HG02884 (cell line): ENCODE results near the gene QSOX1.

Experiments
- ATAC-seq: cut with Tn5 transposase; IDR thresholded peaks from one replicate; pipeline ENCODE4 v1.9.1; 2021; ENCODE audit warnings: mild to moderate bottlenecking, moderate library complexity; ENCODE audit not compliant: unreplicated experiment

Gene QSOX1

DNA sequence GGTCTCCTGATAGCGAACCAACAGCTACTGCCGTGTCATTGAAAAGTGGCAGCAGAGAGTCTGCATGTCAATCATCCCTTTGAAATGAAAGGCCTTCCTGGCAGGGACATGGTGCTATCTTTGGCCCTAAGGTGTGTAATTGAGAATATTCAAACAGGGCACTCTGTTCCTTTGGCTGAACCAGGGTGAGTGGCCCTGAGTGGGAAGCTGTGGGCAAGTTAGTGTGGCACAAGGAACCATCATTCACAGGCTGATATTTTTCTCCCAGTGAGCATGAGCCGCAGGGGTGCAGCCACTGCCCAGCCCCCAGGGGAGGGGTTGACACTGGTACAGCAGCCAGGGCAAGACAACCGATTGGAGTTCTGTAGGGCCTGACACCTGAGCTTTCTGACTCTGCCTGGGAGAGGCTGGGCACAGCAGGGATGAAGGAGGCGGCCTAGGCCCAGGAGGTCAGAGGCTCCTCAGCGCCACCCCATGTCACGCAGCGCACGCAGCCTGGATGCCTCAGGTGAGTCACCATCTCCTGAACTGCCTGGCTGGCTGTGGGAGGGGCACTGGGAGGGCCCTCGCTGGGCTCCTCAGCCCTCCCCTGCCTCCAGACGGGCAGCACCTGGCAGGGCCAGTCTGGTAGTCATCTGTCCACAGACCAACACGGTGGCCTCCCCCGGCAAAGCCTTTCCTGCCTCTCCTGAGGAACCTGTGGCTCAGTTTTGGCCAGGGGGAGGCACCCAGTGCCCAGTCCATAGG lies 13.2 kb downstream of the QSOX1 start:
- no peak for ATAC-seq

GRCh38 chr1:180168786-180169639 lies 14.3 kb downstream of the QSOX1 start:
- peak; percentile 73 for ATAC-seq

- ATAC-seq: no peak
These were observed 15.0 kb downstream of the QSOX1 start for GRCh38 chr1:180169640-180170195.

- ATAC-seq: no peak
These were observed 16.0 kb downstream of the QSOX1 start for GRCh38 chr1:180170546-180171151.

GRCh38 chr1:180171691-180172090 lies 17.0 kb downstream of the QSOX1 start:
- no peak for ATAC-seq

GRCh38 chr1:180173451-180173850 lies 18.8 kb downstream of the QSOX1 start:
- no peak for ATAC-seq

- no peak for ATAC-seq
These were observed 19.3 kb downstream of the QSOX1 start for GRCh38 chr1:180173952-180174351.

- ATAC-seq: no peak
These were observed 20.6 kb downstream of the QSOX1 start for GRCh38 chr1:180175291-180175690.

GRCh38 chr1:180175806-180176205 lies 21.1 kb downstream of the QSOX1 start:
- no peak for ATAC-seq

- ATAC-seq: no peak
These were observed 22.3 kb downstream of the QSOX1 start for GRCh38 chr1:180176965-180177364.

DNA sequence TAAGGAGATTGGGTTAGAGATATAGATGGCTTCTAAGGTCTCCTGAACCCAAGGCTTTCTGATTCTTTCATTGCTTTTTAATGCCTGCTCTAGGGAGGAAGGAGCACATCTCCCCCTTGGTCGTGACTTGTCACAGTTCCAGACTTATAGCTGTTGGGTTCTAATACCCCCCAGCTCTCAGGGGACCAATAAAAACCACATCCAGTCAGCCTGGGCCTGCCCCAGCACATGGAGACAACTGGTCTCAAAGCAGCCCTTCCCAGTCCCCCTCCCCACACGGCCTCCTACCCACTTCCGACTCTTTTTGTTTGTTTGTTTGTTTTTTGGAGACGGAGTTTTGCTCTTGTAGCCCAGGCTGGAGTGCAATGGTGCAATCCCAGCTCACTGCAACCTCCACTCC lies 23.3 kb downstream of the QSOX1 start:
- ATAC-seq: no peak

DNA sequence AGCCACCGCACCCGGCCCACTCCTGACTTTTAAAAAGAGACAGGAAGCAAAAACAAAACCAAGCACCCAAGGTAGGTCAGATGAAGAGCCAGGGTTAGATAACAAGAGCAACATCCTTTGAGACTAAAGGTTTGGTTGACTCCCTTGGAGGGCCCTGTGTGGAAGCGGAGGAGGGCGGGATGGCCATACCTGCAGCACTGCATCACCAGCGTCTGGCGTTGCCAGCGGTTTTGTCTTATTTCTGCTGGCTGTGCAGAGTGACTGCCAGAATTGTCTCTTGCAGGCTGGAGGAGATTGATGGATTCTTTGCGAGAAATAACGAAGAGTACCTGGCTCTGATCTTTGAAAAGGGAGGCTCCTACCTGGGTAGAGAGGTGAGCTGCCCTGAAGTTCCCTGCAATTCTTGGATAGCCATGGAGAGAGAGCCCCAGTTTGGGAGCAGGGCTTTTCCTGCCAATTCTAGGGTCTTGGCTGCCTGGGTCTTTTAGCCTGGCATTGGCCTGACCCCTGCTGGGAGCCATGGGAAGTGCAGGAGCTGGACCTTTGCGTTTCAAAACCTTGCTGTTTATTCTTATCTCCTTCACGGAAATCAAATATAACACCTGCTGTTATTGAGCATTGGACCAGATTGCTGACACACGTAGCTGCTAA lies 24.0 kb downstream of the QSOX1 start:
- ATAC-seq: peak; percentile 60

DNA sequence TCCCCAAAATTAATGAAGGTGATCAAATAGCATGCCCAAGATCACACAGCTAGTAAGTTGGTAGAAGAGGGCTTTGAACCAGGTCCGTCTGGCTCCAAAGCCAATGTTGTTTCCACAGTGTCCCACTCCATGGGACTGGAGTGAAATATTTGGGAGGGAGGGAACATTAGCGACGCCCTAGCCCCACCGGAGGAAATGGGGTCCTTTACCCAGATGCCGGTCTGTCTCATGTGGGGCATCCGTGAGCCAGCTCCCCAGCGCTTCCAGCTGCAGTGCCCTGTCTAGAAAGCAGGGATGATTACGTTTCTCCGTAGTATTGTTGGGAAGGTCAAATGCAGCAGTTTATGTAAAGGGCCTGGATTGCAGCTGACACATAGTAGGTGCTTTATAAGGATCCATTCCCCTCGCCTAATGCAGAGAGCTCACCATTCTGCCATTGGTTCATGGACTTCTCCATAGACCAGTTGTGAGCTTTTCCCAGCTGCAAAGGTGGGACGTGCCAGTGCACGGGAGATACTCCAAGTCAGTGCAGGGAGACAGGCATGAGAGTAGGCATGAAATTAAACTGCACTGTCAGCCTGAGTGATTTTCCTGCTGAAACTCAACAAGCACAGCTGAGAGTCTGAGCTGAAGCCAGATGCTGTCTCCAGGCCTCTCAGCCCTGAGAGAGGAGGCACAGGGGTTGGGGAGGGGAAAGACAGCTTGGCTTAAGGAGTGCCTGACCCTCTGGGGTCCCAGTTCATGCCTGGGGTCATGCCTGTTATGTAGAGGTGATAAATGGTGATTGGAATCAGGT lies 24.7 kb downstream of the QSOX1 start:
- ATAC-seq: no peak

GRCh38 chr1:180181048-180181447 lies 26.4 kb downstream of the QSOX1 start:
- no peak for ATAC-seq

- no peak for ATAC-seq
These were observed 27.4 kb downstream of the QSOX1 start for GRCh38 chr1:180181996-180182642.

DNA sequence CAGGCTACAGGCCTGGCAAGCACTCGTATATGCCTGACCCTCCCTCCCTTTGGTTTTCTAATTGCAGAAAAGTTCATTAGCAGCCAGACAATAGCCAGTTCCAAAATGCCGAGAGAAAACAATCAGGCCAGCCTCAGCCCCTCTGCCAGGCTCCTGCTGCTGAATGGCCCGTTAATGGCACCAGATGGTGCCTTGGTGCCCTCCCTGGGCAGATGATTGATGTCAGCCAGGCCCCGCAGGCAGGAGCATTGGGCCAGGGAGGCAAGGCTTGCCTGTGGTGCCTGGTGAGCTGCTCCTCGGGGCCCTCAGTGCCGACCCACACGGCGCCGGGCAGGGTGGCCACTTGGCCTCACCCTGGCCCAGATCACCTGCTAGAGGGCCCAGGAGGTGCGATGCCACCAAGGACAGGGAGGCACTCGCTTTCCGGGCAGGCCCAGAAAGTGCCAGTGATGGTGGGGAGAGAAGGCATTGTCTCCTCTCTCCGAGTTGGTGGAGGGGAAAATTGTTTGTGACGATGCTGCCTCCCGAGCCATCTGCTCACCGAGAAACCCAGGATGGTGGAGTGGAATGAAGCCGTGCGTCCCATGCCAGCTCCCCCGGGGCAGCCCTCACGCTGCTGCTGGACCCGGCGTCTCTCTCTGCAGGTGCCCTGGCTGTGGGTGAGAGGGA lies 28.1 kb downstream of the QSOX1 start:
- ATAC-seq: no peak

- no peak for ATAC-seq
These were observed 28.8 kb downstream of the QSOX1 start for GRCh38 chr1:180183426-180183825.

DNA sequence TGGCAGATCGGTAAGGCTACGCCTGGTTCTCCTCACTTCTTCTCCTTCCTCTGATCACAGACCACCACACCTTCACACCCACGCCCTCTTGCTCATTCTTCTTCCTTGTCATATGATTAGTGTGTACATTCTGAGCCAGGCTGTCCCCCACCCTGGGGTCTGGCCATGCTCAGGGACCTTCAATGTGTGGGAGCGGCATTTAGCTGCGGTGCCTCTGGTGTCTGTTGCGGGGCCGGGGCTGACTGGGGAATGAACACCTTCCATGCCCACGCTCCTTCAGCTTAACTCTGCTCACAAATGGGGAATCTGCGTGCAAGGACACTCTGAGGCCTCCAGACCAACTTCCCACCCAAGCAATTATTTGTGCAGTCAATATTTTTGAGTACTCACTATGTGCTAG lies 29.4 kb downstream of the QSOX1 start:
- no peak for ATAC-seq

GRCh38 chr1:180185281-180185680 lies 30.6 kb downstream of the QSOX1 start:
- ATAC-seq: no peak
